A673 (cell line): Measurements from ENCODE around the gene TMA7B. TPM values are rescaled to one million over a fixed set of nuclear protein-coding genes. Genes with fewer than 3 reads are reported as not detected.

ENCODE experiments used
- BruUV-seq: library from RNA; stranded (reverse); fragments of 400-500 nt; replicated peaks from 2 replicates; lab custom pipeline; 2021; lab: Mats Ljungman, UMichigan
- CTCF ChIA-PET: fragments of 300-600 bp; sonication (Branson Sonifier 250); formaldehyde crosslinking; loops from one replicate; lab custom pipeline; 2022; ENCODE audit warnings: antibody characterized with exemption; lab: Charles Lee
- POLR2A ChIA-PET: fragments of 300-600 bp; sonication (Branson Sonifier 250); formaldehyde crosslinking; loops from one replicate; lab custom pipeline; 2022; ENCODE audit warnings: antibody characterized with exemption; ENCODE audit not compliant: low non-redundant PET; lab: Charles Lee
- DNase-seq: peaks from one replicate; pipeline ENCODE4 v3.0.0-alpha.2; 2015; ENCODE audit warnings: low spot score
- H3K27ac ChIP-seq: fragments of 200-600 bp; sonication (generic); 2 replicates; pipeline ENCODE4 v1.5.1; 2016; ENCODE audit warnings: mixed run types, low read depth, mild to moderate bottlenecking, mixed read lengths, antibody characterized with exemption, low read length; ENCODE audit not compliant: poor library complexity, severe bottlenecking
- H3K27me3 ChIP-seq: fragments of 200-600 bp; sonication (generic); replicated peaks from 2 replicates; pipeline ENCODE4 v1.6.1; 2017; ENCODE audit warnings: mixed run types, low read depth, mild to moderate bottlenecking, mixed read lengths, antibody characterized with exemption, low read length; ENCODE audit not compliant: insufficient read depth, poor library complexity
- H3K36me3 ChIP-seq: fragments of 200-600 bp; sonication (generic); 2 replicates; pipeline ENCODE4 v1.6.1; 2016; ENCODE audit warnings: mixed run types, mild to moderate bottlenecking, mixed read lengths, antibody characterized with exemption, low read length; ENCODE audit not compliant: insufficient read depth, poor library complexity, severe bottlenecking
- H3K4me1 ChIP-seq: fragments of 200-600 bp; sonication (generic); 2 replicates; pipeline ENCODE4 v1.6.1; 2017; ENCODE audit warnings: mixed run types, mild to moderate bottlenecking, mixed read lengths, antibody characterized with exemption, low read length; ENCODE audit not compliant: insufficient read depth, poor library complexity, severe bottlenecking
- H3K4me3 ChIP-seq: fragments of 200-600 bp; sonication (generic); 2 replicates; pipeline ENCODE4 v1.5.1; 2016; ENCODE audit warnings: low read depth, mixed run types, mild to moderate bottlenecking, mixed read lengths, low read length; ENCODE audit not compliant: poor library complexity, severe bottlenecking
- H3K9me3 ChIP-seq: fragments of 200-600 bp; sonication (generic); 2 replicates; pipeline ENCODE4 v1.6.1; 2016; ENCODE audit warnings: mixed run types, low read depth, mild to moderate bottlenecking, mixed read lengths, antibody characterized with exemption, low read length; ENCODE audit not compliant: poor library complexity, severe bottlenecking
- CTCF ChIP-seq: fragments of 300-800, 200-600 bp; sonication (generic); conservative IDR thresholded peaks from 2 replicates; pipeline ENCODE4 v1.5.1; 2017; ENCODE audit warnings: low read depth, mild to moderate bottlenecking, antibody characterized with exemption, low read length, moderate library complexity, mixed read lengths
- EZH2 ChIP-seq: fragments of 200-600 bp; sonication (generic); IDR thresholded peaks from 2 replicates; pipeline ENCODE4 v1.6.1; 2017; ENCODE audit warnings: borderline replicate concordance, low read depth, mild to moderate bottlenecking, mixed read lengths, antibody characterized with exemption, low read length; ENCODE audit not compliant: poor library complexity, severe bottlenecking
- intact Hi-C: fragments of 100-400 bp; cut with micrococcal nuclease; formaldehyde crosslinking; loops from one replicate; pipeline ENCODE4 v1.10.0; 2022; ENCODE audit not compliant: unreplicated experiment
- total RNA-seq: library from RNA; stranded (reverse); gene quantifications from 2 replicates; pipeline ENCODE4 v1.2.3, GENCODE V29; 2021

Gene TMA7B
- total RNA-seq, 1 experiment from 2014 or later = not detected

DNA sequence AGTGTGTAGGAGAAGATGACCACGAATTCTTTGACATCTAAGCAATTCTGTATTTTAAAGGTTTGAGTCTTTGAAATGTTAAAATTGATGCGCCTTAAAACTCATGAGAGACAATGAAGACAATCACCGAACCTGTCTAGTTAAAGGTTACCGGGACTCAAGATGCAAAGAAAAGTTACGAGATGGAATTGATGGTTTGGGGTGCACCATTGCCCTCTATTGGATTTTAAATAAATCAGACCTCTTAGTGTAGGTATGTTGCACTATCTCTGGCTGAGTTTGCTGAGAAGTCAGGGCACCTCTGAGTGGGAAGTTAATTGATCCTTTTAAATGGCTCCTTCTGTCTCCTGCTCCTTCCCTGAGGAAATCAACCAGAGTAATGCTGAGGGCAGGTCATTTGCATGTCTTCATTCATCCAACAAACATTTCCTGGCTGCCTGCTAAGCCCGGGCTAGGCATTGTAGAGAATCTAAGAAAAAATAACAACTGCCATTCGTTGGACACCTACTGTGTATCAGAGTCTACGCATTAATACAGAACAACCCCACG lies 19.4 kb upstream of the TMA7B start:
- H3K27me3 ChIP-seq = peaks cover 21% of the 10 kb centered on the region
- no peaks in the 10 kb centered on the region for H3K36me3 ChIP-seq
- ChIA-PET POLR2A (no interaction called here), CTCF (no interaction called here)
- no TSS peak for BruUV-seq
- H3K4me1 ChIP-seq = no peaks in the 10 kb centered on the region
- no peak overlapping the region for H3K4me3 ChIP-seq
- no peak overlapping the region for H3K27ac ChIP-seq
- no peaks in the 10 kb centered on the region for H3K9me3 ChIP-seq
- TF ChIP-seq EZH2 (no peak), CTCF (no peak)
- intact Hi-C loops = no loop called here
- DNase-seq = peak; percentile 6

- Histone ChIP-seq H3K27me3 (peaks cover 13% of the 10 kb centered on the region), H3K9me3 (no peaks in the 10 kb centered on the region), H3K4me3 (no peak overlapping the region), H3K27ac (no peak overlapping the region), H3K36me3 (no peaks in the 10 kb centered on the region), H3K4me1 (no peaks in the 10 kb centered on the region)
- intact Hi-C loops = no loop called here
- ChIA-PET POLR2A (no interaction called here), CTCF (no interaction called here)
- TF ChIP-seq CTCF (no peak), EZH2 (no peak)
- no TSS peak for BruUV-seq
- DNase-seq = no peak
Measured at GRCh38 chr22:39941601-39942000, 18.6 kb upstream of the TMA7B start.

DNA sequence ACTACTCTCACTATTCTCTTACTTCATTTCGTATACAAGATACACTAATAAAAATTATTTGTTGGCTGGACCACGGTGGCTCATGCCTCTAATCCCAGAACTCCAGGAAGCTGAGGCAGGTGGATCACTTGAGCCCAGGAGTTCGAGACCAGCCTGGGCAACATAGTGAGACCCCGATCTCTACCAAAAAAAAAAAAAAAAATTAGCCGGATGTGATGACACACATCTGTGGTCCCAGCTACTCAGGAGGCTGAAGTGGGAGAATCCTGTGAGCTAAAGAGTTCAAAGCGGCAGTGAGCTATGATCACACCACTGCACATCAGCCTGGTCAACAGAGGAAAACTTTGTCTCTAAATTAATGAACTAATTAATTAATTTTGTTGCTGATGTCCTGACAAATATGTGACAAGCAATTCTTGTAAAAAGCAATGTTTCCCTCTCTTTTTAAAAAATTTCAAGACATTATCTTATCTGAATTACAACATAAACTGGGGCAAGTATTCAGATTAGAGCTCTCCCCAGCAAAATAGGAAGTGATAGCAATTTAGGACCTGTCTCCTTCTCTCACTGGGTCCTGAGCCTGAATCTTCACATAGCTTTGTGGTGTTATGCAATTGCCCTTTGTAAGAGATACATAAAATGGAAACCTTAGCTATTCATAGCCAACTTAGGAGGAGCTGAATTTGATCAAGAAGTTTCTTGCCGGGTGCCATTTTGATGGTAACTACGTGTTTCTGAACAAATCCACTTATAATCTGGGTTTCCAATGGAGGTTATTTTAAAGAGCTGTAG lies 17.6 kb upstream of the TMA7B start:
- Histone ChIP-seq H3K4me1 (no peaks in the 10 kb centered on the region), H3K27me3 (peaks cover 5% of the 10 kb centered on the region), H3K36me3 (no peaks in the 10 kb centered on the region), H3K9me3 (no peaks in the 10 kb centered on the region), H3K27ac (no peak overlapping the region), H3K4me3 (no peak overlapping the region)
- intact Hi-C loops = no loop called here
- DNase-seq = no peak
- TF ChIP-seq CTCF (no peak), EZH2 (no peak)
- no TSS peak for BruUV-seq
- CTCF ChIA-PET = no interaction called here
- POLR2A ChIA-PET = no interaction called here
